Stimulated activated CD4-positive, alpha-beta T cell treated with anti-CD3 and anti-CD28 coated beads, Interleukin-4, amount 100 ng/mL, for 4 hours (primary cell): ENCODE measurements around the gene CTNNBL1.

Experiments used
- DNase-seq, 2 experiments: peaks; one replicate each; pipeline ENCODE4 v3.0.0-alpha.2; 2020

The CTNNBL1 gene

DNA sequence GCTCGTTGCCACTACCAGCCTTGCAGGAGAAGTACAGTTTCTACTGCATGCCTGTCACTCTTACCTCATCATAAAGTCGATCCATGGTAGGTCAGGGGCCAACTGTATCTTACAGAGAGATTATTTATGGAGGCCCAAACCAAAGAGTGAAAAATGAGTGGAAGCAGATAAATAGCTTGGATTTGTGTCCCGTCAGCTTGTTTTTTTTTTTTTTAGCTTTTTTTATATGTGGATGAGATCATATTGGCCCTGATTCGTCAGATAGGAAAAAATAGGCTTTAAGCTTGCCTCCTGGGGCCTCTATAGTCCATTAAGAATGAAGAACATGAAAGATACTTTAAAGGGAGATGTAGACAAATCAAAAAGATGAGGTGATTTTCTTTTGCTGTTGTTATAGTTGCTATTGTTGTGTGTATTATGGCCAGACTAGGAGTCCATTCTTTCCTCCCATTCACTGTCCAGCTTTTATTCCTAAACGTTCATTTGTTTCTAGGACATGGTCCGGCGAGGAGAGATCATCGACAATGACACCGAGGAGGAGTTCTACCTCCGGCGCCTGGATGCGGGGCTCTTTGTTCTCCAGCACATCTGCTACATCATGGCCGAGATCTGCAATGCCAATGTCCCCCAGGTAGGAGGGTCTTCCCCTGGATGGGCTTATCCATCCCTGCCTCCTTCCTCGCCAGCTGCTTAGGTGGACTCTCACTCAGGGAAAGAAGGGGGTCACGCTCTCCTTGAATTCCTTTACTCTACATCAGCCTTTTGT lies 165.8 kb downstream of the CTNNBL1 start:
- no peak for DNase-seq

DNA sequence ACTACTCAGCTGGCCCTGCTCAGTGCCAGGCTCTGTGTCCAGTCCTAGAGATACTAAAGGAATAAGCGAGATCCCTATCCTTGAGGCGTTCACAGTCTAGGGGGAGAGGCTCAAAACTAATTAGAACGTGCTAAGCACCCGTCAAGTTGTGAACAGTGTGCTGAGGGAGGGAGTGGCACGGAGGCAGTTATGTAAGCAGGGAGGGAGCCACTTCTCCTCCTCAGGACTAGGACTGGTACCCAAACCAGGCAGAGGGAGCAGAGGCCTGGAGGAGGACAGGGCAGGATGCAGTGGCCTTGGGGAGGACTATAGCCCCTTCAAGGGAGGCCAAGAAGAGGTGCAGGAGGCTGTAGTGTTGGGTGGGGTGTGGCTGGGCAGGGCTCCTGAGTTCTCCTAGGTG lies 169.5 kb downstream of the CTNNBL1 start:
- DNase-seq, result no peak

DNA sequence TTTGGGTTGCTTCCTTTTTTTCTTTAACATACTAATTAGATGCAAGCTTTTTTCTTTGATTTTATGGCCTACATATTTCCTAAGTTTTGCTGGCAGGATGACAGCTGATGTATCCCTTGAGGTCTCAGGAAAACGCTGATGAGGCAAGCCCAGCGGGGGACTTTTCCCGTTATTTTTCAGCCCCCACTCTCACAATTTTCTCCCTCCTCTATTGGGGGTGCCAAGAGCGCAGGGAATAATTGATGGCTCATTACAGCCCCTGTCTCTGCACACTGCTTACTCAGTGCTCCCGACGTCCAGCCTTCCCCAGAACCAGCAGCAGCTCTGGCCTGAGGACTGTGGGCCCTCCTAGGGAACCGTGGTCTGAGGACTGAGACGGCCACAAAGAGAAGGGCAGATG lies 170.5 kb downstream of the CTNNBL1 start:
- no peak for DNase-seq

DNA sequence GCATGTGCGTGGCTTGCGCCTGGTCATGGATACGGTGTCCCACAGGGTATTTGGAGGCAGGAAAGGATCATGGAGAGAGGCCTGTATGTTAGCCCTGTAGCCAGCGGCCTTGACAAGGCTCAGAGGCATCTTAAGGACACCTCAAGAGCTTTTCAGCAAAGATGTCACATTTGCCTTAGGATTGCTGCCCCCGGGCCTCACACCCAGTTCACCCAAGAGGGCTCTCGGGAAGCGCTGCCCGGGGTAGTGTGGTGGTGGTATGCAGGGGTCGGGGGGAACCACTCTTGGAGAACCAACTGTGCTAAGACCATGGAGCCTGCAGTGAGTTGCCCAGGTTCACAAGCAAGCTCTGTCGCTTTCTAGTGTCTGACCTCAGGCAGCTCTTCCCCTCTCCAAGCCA lies 172.2 kb downstream of the CTNNBL1 start:
- DNase-seq, result no peak

DNA sequence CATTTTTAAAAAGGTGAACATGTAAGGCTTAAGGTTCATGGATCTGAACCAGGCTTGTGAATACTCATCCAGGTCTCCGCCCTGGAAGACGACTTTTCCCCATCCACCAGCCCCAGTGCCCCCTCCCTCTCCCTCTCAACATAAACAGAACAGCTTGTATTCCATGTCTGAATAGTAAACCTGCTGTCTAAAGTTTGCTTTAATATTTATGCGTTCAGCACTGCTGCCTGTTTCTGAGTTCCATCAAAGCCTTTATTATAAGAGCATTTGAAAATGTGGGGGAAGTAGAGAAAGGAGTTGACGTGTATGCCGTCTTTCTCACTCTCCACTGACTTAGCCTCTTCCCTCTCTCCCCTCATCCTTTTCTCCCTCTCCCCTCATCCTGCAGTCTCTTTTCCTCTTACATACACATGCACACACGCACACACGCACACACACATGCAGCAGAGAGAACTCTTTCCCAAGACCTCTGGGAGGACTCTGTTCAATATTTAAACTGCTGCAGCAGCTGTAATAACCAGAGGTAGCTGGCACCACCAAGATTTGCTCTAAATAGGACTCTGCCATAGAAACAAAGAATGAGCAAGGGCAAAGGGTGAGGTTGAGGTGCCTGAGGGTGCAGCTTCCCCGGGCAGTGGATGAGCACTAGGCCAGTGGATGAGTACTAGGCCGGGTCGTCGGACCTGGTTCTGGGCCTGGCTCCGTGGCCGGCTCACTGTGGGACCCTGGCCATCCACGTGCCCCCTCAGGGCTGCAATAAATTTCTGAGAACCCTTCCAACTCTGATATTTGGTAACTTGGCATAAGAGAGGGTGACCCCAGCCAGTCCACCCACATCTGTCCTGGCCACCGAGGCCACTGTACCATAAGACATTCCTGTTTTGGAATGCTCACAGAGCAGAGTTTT lies 173.7 kb downstream of the CTNNBL1 start:
- DNase-seq, result no peak

DNA sequence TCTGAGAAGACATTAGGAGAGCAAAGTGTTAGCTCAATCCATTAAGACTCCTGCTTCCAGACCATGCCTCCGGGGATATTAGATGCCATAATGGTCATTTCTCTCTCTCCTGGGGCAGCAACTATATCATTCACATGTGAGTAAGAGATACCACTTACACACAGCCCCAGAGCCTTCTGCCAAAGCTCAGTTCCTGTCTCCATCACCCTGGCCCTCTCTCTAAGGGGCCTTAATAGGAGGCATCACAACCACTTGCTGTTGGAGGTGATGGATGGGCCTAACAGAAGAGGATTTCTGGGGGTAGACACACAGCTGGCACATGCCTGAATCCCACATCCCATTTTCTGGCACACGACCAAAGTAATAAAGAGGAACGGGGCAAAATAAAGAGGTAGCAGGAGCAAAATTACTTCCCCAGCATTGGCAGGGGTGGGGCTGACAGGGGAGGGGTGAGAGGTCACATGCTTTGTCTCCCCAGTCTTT lies 175.1 kb downstream of the CTNNBL1 start:
- DNase-seq, result no peak

DNA sequence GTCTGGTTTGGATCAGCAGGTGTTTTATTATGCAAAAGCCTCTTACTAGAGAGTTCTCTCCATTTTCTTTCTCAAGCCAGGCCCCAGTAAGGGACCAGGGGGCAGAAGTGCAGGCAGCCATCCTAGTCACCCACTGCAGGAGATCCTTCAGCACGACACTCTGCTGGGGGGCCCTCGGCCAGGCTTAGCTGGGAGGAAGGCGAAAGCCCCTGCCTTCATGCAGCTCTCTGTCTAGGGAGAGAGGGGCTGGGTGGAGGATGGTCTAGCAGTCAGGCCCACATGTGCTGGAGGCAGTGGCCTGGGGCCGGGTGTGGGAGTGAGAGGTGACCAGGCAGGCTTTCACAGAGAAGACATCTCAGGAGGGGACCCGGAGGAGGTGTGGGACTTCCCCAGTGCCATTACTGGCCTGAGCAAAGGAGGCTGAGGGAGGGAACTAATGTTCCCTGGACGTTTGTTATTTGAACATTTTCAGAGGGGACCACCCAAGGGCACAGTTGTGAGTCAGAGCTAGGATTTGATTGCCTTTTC lies 175.6 kb downstream of the CTNNBL1 start:
- DNase-seq, result no peak

DNA sequence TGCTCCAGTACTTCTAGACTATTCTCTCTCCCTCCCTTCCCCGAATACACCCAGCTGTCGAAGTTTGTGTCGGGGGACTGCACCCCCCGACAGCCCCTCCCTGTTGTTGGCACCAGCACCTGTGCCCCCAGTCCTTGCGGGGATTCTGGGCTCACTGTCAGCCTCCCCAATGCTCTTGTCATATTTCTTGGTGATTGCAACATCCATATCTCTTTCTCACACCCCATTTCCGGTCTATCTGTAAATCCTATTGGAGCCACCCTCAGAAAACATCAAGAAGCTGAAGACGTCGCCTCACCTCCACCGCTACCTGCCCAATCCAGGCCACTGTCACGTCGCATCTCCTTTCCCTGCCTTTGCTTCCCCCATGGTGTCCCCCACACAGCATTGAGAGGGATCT lies 176.5 kb downstream of the CTNNBL1 start:
- no peak for DNase-seq

DNA sequence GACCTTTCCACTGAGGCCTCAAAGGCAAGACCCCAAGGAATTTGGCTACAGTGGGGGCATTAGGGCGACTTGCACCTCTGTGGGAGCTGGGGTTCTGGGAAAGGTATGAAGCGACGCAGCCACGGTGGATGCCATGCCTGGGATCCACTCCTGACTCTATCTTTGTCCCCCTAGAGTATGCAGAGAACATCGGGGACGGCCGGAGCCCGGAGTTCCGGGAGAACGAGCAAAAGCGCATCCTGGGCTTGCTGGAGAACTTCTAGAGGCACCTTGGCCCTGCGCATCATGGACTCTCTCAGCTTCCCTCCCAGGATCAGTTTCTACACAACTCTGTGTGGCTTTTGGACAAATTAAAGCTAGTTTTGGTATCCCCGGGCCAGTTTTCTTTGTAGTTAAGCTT lies 177.9 kb downstream of the CTNNBL1 start:
- DNase-seq, result no peak

DNA sequence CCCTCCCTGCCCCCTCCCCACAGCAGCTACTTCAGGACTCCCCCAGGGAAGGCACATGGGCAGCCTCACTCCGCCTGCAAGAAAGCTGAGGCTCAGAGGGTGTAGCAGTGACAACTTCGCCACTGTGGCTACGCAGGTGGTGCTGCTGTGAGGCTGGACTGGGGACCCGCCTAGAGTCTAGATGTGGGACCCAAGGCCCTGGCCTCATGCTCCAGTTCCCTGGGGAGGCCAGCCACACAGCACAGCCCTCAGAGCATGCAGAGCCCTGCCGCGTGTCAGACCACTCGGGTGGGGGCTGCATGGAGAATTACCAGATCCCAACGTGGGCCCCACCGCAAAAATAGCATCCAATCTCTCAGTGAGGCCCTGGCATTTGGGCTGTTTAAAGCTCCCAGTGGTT lies 178.3 kb downstream of the CTNNBL1 start:
- DNase-seq, result no peak

DNA sequence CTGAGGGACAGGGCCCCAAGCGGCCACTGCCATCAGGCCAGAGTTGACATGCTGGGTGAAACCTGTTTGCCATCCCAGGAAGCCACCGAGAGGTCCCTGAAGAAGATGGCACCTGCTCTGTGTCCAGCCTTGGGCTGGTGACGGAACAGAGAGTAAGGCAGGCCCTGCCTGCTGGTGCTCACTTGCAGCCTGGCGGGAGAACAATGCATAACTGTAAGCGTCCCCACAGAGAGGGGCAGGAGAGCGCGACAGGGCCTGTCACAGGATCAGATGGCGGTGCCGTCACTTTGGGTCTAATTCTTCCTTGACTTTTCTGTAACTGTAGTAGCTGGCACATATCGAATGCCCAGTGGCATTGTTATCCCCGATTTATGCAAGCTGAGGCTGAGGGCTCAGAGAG lies 180.1 kb downstream of the CTNNBL1 start:
- DNase-seq, result no peak

DNA sequence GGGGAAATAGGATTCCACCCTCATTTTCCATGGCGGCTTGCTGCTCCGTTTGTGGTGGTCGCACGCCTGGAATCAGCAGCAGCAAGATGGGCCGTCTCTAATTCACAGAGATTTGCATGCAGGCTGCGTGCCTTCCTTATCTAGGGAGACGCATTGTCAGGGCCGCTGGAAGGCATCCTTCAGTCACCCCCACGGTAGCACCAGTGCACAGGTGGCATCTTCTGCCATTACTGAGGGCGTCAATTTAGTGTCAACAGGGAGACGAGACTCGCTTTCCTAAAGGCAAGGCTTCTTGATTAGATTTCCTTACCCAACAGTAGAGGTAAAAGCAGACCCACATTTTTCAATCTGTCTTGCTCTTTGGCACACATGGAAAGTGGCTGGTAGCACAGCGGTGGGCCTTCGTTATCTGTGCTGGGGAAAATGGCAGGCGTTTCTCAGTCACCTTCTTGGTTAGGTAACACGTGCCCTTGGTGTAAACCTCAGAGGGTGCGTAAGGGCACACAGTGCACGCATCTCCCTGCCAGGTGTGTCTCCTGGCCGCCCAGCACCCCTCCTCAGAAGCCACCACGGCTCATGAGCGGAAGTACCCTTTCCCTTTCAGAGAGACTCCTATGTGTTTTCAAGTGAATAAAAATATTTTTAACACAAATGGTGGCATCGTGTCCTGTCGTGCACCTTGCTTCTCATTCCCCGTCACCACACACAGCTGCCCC lies 181.8 kb downstream of the CTNNBL1 start:
- DNase-seq, result no peak

DNA sequence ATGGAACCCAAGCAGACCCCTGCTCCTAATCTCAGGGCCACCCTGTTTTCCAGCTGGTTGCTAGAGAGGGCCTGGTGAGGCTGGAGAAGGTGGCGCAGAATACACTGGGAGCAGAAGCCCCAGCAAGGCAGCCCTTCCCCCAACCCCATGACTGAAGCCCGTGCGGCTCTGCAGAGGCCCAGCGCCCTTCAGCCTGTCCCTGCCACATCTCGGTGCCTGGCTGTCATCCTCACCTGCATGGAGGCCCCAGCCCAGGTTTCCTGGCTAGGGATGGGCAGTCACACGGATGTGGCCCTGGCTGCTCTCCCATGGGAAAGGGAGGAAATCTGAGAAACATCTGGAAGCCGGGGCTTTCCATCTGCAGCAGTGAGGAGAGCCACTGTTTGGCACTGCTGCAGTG lies 183.0 kb downstream of the CTNNBL1 start:
- DNase-seq, result no peak

DNA sequence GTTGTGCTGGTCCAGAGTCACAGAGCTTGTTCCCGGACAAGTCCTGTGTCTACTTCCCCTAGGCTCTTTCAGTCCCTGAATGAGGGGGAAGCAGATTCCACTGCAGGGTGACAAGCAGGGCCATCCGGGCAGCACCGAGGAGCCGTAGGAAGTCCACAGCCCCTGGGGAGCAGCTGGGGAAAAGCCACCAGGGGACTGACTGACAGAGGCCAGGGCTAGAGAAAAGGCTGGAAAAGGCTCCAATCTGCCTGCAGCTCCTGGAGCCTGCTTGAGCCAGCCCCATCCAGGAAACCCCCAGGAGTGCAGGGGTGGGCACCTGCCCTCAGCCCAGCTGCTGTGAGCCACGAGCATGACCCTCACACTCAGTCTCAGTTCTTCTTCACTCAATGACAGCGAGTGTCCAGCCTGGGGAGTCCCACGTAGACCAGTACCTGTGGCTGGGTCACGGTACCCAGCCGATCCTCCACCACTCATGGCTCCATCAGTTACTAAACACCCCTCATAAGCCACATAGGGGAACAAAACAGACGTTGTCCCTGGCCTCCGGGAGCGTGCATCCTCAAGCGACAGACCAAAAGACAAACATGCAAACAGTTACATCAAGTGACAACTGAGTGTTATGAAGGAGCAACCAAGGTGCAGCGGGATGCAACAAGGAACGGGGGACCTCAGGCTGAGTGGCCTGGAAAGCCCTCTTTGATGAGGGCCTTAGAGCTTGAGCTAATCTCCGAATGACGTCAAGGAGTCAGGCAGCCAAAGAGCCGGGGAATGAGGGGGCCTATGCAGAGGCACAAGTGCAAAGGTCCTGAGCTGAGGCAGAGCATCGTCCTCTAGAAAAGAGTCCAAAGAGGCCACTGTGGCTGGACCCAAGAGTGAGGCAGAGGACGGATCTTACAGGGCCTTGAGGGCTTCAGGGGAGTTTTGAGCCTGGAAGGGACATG lies 184.3 kb downstream of the CTNNBL1 start:
- DNase-seq, result no peak

DNA sequence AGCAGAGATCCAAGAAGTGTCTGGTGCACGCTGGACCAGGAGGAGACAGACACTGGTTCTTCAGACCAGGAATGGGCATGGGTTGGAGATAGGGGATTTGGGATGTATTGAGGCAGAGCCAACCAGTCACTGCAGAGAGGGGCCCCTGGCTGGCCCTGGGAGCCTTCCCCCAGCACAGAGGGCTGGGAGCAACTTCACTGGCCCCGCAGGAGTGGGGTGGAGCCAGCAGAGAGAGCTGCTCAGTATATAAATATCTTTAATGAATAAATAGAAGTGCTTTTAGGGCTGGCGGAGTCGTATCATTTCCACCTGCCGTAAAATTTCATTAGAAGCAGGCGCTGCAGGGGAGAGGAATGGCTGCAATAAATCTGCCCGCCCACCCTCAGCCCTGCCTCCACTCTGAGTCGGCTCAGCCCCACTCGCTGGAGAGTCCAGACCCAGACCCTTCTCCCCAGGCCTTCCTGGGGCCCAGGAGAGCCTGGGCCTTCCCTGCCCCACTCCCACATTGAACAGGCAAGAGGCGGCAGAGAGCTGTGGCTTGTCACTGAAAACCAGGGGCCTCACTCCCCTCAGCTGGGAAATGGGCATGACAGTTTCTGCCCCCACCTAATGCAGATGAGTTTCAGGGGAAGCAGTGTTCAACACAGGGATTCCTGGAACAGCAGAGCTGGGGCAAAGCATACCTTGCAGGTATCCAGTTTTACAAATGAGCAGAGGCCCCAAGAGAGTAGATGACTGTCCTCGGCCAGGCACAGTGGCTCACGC lies 185.2 kb downstream of the CTNNBL1 start:
- DNase-seq, result no peak

DNA sequence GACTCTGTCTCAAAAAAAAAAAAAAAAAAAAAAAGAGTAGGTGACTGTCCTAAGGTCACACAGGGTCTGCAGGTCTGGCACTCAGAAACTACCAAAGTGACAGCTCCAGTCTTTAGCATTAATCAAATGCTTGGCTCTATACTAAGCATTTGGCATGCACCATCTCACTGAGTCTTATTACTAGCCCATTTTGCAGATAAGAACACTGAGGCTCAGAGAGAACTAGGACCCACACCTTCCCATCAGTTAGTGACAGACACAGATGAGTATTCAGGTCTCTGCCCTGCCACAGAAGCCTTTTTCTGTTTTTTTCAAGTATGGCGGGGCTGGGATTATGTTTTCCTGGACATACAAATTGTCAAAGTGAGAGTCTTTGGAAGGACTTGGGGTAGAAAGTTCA lies 186.0 kb downstream of the CTNNBL1 start:
- DNase-seq, result no peak

DNA sequence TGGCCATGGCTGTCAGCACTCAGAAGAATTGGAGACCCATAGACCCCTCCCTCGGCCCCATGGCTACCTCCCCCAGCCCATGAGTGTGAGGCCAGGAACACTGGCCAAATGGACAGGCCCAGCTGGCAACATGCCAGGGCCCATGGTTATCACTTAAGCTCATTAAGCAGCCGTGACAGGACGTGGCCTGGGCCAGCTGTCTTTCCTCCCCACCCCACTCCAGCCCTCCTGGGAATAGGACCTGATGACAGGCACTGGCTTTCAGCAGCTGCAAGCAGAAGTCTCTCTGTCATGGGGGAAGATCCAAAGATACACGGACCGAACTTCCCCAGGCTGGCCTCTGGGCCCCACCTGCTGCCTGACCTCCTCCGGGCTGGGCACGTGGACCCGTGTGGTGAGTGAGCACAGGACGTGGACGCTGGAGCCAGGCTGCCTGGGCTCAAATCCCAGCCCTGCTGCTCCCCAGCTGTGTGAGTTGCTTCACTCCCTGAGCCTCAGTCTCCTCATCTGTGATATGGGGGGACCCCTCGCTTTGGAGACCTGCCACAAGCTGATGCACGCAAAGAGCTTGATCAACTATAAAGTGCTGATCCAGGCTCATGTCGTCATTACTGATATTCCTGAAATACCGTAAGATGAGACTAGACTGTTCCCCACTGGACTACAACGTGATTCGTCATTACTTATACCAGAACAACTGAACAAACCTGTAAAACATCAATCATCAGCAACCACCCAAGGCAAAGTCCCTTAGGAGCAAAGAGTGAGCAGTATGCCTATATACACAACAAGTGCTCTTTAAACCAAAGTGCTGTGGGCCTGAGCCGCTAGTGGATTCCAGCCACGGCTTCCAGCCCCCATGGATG lies 187.1 kb downstream of the CTNNBL1 start:
- DNase-seq, result no peak

DNA sequence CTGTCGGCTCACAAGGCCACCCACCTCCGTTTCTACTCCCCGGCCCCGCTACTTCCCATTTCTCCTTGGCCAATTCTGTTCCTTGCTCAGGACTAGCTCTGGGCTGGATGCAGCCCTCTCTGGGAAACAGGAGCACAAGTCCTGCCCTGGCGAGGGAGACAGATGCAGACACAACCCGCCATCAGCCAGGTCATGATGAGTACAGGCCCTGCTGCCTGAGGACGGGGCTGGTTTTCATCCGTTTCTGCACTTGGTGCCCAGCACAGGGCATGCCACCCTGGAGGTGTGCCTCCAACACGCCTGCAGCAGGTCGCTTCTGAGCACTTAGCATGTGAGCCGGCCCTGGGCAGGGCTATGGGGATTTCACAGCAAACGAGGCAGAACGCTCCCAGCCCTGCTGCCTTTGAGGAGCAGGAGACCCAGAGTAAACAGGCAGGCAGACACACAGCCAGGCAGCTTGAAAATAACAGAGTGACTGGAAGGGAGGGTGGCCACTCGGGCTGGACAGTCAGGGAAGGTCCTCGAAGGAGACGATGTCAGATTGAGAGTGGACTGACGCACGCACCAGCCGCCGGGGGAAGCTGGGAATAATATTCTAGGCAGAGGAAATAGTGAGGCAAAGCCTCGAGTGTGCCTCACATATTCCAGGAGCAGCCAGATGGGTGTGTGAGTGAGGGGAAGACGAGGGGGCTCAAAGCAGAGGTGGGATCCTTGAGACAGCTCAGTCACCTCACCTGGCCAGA lies 187.9 kb downstream of the CTNNBL1 start:
- DNase-seq, result no peak

DNA sequence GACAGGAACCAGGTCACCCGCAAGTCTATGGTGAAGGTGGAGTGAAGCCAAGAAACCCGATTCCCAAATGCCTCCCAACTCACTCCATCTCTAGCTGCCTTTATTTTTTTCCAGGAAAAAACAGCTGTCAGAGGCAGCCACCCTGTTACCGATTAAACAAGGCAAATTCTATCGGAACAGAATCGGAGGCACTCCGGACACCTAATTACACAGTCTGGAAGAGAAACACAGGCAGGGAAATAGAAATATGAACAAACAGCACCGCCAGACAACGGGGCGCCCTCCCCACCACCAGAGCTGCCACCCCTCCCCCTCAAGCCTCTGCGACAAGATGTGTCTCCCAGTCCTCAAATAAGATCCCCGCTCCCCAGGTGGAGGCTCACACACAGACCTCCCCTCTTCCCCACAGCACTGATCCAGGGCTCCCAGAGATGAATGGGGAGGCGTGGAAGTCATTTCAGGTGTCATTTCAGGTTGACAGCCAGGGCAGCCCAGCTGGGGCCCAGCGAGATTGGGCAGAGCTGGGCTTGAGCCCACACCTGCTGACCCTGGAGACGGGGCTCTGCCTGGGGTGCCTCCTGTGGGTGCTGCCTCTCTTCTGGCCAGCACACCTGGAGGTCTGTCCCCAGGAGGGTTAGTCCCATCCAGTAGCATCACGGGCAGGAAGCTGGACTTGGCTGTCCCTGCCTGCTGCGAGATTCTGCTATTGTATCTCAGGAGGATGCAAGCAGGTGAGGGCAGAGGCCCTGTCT lies 189.3 kb downstream of the CTNNBL1 start:
- no peak for DNase-seq
